ENCODE data around the gene CPA1. TPM values are rescaled to one million over a fixed set of nuclear protein-coding genes. Genes with fewer than 3 reads are reported as not detected.

The CPA1 gene
- total RNA-seq, 4 donors from 2014 or later, result not detected

- intact Hi-C loops (cut with DNase I), result loop anchor here (10.0 kb wide), 1 partner anchor 75 kb away; no protein-coding TSS in a partner anchor
- TF ChIP-seq CTCF (IDR thresholded peaks at IDR 0.05), result no peak
- no peak for TF ChIP-seq EP300 (IDR thresholded peaks at IDR 0.05)
- TF ChIP-seq POLR2A (IDR thresholded peaks at IDR 0.05; ENCODE audit: low read depth), result no peak
- TF ChIP-seq POLR2AphosphoS5 (IDR thresholded peaks at IDR 0.05), result no peak
- Histone ChIP-seq H3K27ac (replicated peaks in 1 of 4) (no peak overlapping the region), H3K27me3 (no peaks in the 10 kb centered on the region), H3K4me3 (no peak overlapping the region), H3K36me3 (no peaks in the 10 kb centered on the region), H3K9me3 (peaks cover 0 to 11% (median 4%) of the 10 kb centered on the region in 4 donors), H3K4me1 (peaks cover 8 to 22% (median 18%) of the 10 kb centered on the region in 4 donors)
- 100% methylated on average over 1 of the region's 5 CpGs for WGBS
- no peak for DNase-seq (ENCODE audit: extremely low spot score)
These were observed 20.9 kb upstream of the CPA1 start for GRCh38 chr7:130359276-130359857.

GRCh38 chr7:130360518-130360917, 19.8 kb upstream of the CPA1 start:
- Histone ChIP-seq H3K27ac (replicated peaks in 1 of 4) (no peak overlapping the region), H3K9me3 (peaks cover 0 to 11% (median 4%) of the 10 kb centered on the region in 4 donors), H3K4me1 (peaks cover 8 to 21% (median 18%) of the 10 kb centered on the region in 4 donors), H3K27me3 (no peaks in the 10 kb centered on the region), H3K4me3 (no peak overlapping the region), H3K36me3 (no peaks in the 10 kb centered on the region)
- intact Hi-C loops (cut with DNase I), result no loop called here
- no peak for TF ChIP-seq EP300 (IDR thresholded peaks at IDR 0.05)
- DNase-seq (ENCODE audit: extremely low spot score), result no peak
- 98% methylated on average over 3 of the region's 3 CpGs for WGBS

GRCh38 chr7:130361681-130362080, 18.6 kb upstream of the CPA1 start:
- DNase-seq (ENCODE audit: extremely low spot score), result no peak
- no peaks in the 10 kb centered on the region for H3K36me3 ChIP-seq
- no peaks in the 10 kb centered on the region for H3K27me3 ChIP-seq
- intact Hi-C loops (cut with DNase I), result no loop called here
- H3K4me1 ChIP-seq, result peaks cover 3 to 10% (median 9%) of the 10 kb centered on the region in 4 donors
- no peak overlapping the region for H3K27ac ChIP-seq (replicated peaks in 1 of 4)
- H3K9me3 ChIP-seq, result peaks cover 0 to 11% (median 4%) of the 10 kb centered on the region in 4 donors
- 94% methylated on average over 7 of the region's 7 CpGs for WGBS
- no peak overlapping the region for H3K4me3 ChIP-seq
- no peak for TF ChIP-seq CTCF (IDR thresholded peaks at IDR 0.05)
- no peak for TF ChIP-seq POLR2A (IDR thresholded peaks at IDR 0.05; ENCODE audit: low read depth)
- TF ChIP-seq POLR2AphosphoS5 (IDR thresholded peaks at IDR 0.05), result no peak
- no peak for TF ChIP-seq EP300 (IDR thresholded peaks at IDR 0.05)

- WGBS, result 91% methylated on average over 10 of the region's 10 CpGs
- Histone ChIP-seq H3K27ac (replicated peaks in 1 of 4) (no peak overlapping the region), H3K27me3 (no peaks in the 10 kb centered on the region), H3K9me3 (peaks cover 0 to 11% (median 4%) of the 10 kb centered on the region in 4 donors), H3K4me1 (peaks cover 0 to 6% (median 3%) of the 10 kb centered on the region in 4 donors), H3K4me3 (no peak overlapping the region), H3K36me3 (no peaks in the 10 kb centered on the region)
- no peak for DNase-seq (ENCODE audit: extremely low spot score)
- TF ChIP-seq CTCF (IDR thresholded peaks at IDR 0.05) (no peak), POLR2A (IDR thresholded peaks at IDR 0.05; ENCODE audit: low read depth) (no peak), EP300 (IDR thresholded peaks at IDR 0.05) (no peak), POLR2AphosphoS5 (IDR thresholded peaks at IDR 0.05) (no peak)
- intact Hi-C loops (cut with DNase I), result no loop called here
These were observed 18.0 kb upstream of the CPA1 start for GRCh38 chr7:130362251-130362816.

GRCh38 chr7:130363026-130363847, 17.1 kb upstream of the CPA1 start:
- H3K4me1 ChIP-seq, result peaks cover 0 to 6% (median 0%) of the 10 kb centered on the region in 4 donors
- no peak overlapping the region for H3K4me3 ChIP-seq
- H3K36me3 ChIP-seq, result no peaks in the 10 kb centered on the region
- no peaks in the 10 kb centered on the region for H3K27me3 ChIP-seq
- H3K9me3 ChIP-seq, result peaks cover 0 to 11% (median 4%) of the 10 kb centered on the region in 4 donors
- no peak for DNase-seq (ENCODE audit: extremely low spot score)
- TF ChIP-seq POLR2AphosphoS5 (IDR thresholded peaks at IDR 0.05) (no peak), POLR2A (IDR thresholded peaks at IDR 0.05; ENCODE audit: low read depth) (no peak), CTCF (IDR thresholded peaks at IDR 0.05) (no peak), EP300 (IDR thresholded peaks at IDR 0.05) (no peak)
- intact Hi-C loops (cut with DNase I), result no loop called here
- H3K27ac ChIP-seq (replicated peaks in 1 of 4), result no peak overlapping the region
- 85% methylated on average over 8 of the region's 8 CpGs for WGBS
